ENCODE measurements around the gene PCNX3.
A peak's percentile ranks its signal among the peaks of the same experiment; 100 is the strongest.

PCNX3 gene

DNA sequence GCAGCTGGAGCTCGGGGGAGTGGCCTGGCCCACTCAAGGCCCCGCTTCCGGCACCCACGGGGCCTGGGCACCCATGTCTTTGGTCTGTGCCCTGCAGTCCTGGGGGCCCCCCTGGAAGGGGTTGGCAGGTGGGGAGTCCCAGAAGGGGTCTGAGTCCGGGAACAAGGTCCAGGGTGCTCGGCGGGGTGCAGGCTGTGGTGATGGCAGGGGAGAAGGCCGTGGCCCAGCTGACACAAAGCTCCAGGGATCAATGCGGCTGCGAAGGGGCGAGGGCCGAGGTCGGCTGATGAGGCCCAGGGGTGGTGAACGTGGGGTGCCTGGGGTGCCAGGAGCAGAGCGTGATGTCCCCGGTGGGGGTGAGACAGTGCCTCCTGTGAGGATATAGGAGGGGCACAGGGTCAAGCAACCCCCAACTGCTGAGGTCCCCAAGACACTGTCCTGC lies 17.3 kb upstream of the PCNX3 start:
- no peak for FAIRE-seq
- DNase-seq (ENCODE audit: low spot score): no peak

- no peak for FAIRE-seq
- DNase-seq (ENCODE audit: low spot score): no peak
Observed at GRCh38 chr11:65599216-65599954, 16.2 kb upstream of the PCNX3 start.

- DNase-seq (ENCODE audit: low spot score): no peak
- FAIRE-seq: no peak
Observed at GRCh38 chr11:65599955-65600246, 15.7 kb upstream of the PCNX3 start.

GRCh38 chr11:65604258-65604657 lies 11.3 kb upstream of the PCNX3 start:
- no peak for FAIRE-seq
- DNase-seq (ENCODE audit: low spot score): no peak

GRCh38 chr11:65606876-65607613 lies 8.5 kb upstream of the PCNX3 start:
- FAIRE-seq: no peak
- DNase-seq (ENCODE audit: low spot score): no peak

GRCh38 chr11:65607614-65608426 lies 7.8 kb upstream of the PCNX3 start:
- FAIRE-seq (no peak), DNase-seq (ENCODE audit: low spot score) (no peak)

- DNase-seq (ENCODE audit: low spot score) (no peak), FAIRE-seq (no peak)
Observed at GRCh38 chr11:65609229-65609628, 6.3 kb upstream of the PCNX3 start.

DNA sequence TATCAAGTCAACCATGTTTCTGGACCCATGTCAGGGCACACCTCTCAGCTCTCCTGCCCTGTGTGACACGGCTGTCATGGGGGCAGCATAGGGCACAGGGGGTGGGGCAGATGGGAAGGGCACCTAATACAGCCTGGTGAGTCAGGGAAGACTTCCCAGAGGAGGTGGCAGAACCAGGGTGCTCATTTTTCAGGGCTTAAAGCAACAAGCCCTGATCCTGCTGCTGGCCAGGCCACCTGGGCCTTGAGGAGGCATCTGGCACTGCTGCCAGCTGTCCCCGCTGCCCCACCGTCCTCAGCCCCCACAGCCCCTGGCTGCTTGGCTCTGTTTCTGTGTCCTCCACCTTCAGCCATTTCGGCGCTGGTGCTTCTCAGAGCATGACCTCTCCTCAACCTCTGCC lies 5.9 kb upstream of the PCNX3 start:
- DNase-seq (ENCODE audit: low spot score): no peak
- peak; percentile 23 for FAIRE-seq

DNA sequence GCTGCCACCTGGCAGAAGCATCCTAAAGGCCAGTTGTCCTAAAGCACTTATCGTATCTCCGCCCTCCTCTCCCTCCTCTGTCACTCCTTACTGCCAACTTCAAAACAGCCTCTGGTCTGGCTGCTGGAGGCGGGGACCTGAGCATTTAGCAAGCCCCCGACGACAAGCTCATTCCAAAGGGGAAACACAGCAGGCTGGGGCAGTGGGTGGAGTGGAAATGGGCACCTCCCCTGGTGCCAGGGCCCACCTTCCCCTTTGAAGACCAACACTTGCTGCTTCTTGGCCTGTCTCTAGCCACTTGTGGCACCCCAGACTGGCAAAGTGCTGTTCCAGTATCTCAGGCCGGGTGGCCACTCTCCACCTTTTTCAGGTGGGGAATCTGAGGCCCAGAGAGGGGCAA lies 5.2 kb upstream of the PCNX3 start:
- no peak for DNase-seq (ENCODE audit: low spot score)
- no peak for FAIRE-seq

GRCh38 chr11:65611028-65611757 lies 4.4 kb upstream of the PCNX3 start:
- FAIRE-seq (no peak), DNase-seq (ENCODE audit: low spot score) (no peak)

GRCh38 chr11:65611758-65612603 lies 3.6 kb upstream of the PCNX3 start:
- FAIRE-seq: no peak
- DNase-seq (ENCODE audit: low spot score): no peak

GRCh38 chr11:65612691-65613090 lies 2.9 kb upstream of the PCNX3 start:
- DNase-seq (ENCODE audit: low spot score) (no peak), FAIRE-seq (no peak)

DNA sequence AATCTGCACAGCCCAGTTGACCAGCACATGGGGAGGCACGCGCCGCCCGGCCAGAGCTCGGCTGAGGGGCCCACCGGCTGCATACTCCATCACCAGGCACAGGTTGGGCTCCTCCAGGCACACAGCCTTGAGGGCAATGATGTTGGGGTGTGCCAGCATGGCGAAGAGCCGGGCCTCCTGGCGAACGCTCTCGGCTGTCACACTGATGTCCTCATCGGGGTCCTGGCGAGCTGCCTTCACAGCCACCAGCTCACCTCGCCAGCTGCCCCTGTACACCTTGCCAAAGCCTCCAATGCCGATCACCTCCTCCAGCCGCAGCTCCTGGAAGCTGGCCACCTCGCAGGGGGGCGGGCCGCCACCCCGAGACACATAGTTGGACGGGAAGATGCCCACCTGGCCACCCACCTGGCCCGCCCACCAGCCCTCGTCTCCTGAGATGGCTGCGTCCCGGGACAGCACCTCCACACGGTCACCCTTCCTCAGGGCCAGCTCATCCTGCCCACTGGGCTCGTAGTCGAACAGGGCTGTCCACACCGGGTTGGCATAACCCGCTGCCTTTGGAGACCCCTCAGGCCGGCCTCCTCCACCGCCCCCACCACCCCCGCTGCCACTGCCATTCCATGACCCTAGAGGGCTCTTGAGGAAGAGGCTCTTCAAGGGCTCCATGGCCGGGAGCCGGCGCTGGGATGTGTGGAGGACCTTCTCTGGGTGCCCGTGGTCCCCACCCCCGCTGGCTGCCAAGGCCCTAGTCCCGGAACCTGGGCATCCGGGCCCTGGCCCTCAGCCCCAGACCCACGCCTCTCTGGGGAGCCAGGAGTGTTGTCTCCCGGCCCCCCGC lies 2.3 kb upstream of the PCNX3 start:
- DNase-seq (ENCODE audit: low spot score) (no peak), FAIRE-seq (no peak)

DNA sequence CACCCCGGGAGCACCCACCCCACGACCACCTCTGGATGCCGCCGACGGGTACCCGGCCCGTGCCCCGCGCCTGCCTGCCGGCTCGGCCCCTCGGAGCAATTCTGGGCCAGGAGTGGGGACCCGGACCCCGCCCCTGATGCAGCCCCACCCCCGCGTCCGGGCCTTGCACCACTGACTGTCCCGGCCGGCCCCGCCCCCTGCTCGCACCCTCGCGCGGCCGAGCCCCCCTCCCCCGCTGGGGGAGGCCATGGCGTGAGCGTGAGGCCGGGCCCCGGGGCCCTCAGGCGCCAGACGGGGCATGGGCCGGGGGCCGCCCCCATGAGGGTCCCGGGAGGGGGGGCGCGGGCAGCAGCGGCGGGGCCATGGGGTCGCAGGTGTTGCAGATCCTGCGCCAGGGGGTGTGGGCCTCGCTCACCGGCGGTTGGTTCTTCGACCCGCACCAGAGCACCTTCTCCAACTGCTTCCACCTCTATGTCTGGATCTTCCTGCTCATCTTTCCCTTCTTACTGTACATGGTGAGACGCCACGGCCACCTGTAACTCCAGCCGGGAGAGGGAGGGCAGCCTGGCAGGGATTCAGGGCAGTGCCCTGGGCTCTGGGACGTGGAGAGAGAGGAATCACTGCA lies 486 bp downstream of the PCNX3 start:
- DNase-seq (ENCODE audit: low spot score) (peak; percentile 62), FAIRE-seq (no peak)

DNA sequence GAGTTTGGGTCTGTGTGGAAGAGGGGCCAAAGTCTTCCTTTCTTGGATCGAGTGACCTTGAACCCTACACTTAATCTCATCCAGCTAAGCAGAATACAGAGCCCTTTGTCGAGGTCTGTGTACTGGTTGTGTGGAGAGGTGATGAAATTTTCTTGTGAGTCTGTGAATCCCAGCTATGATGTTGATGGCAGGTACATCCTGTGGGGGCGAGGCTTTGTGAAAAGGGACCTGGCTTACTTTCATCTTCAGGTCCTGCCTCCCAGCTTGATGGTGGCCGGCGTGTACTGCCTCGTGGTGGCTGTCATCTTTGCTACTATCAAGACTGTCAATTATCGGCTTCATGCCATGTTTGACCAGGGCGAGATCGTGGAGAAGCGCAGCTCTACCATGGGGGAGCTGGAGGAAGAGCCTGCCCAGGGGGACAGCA lies 1.0 kb downstream of the PCNX3 start:
- no peak for DNase-seq (ENCODE audit: low spot score)
- FAIRE-seq: no peak

DNA sequence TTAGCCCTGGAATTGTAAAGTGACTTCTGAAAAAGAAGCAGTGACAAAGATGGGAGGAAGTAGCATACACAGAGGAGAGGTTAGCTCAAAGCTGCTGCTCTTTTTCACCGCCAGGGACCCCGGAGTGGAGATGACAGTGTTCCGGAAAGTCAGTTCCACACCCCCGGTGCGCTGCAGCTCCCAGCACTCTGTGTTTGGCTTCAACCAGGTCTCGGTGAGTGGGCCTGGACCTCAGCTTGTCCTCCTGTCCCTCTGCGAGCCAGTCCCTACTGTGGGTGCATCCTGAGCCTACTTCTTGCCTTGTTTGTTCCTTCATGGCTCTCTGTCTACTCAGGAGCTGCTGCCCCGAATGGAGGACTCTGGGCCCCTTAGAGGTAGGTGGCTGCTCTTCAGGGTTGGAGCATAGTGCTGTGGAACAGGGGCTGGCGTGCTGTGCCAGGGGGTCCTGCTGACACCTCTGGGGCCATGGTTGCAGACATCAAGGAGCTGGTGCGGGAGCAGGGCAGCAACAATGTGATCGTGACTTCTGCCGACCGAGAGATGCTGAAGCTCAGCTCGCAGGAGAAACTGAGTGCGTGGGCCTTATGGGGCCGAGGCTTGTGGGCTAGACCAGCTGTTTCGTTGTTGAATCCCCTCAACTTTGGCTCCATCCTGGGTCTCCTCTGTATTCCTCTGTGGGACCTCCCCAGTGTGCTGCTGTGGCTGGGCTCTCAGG lies 1.7 kb downstream of the PCNX3 start:
- FAIRE-seq: no peak

GRCh38 chr11:65617990-65618751 lies 2.6 kb downstream of the PCNX3 start:
- no peak for FAIRE-seq
- no peak for DNase-seq (ENCODE audit: low spot score)

More for the DNA sequence above, 1.7 kb downstream of the PCNX3 start:
- DNase-seq (ENCODE audit: low spot score): no peak

GRCh38 chr11:65618763-65619162 lies 3.2 kb downstream of the PCNX3 start:
- no peak for DNase-seq (ENCODE audit: low spot score)
- FAIRE-seq: no peak

All from urothelium cell line (cell line).